ENCODE measurements around the gene CD82.
"Not testable (repeated sequence)": the region's sequence is repeated elsewhere in the genome, so short reads cannot be mapped to it uniquely, and the experiment has no call there.

The CD82 gene

GRCh38 chr11:44550123-44550522 lies 15.3 kb upstream of the CD82 start:
- no peak for DNase-seq (ENCODE audit: low read depth)
- TF ChIP-seq CTCF (IDR thresholded peaks at IDR 0.05; ENCODE audit: control insufficient read depth, insufficient read depth, low read depth, low read length, missing control alignments): no peak
- H3K4me3 ChIP-seq (ENCODE audit: control insufficient read depth, low read depth, low read length): no peak overlapping the region

- no peak overlapping the region for H3K4me3 ChIP-seq (ENCODE audit: control insufficient read depth, low read depth, low read length)
- DNase-seq (ENCODE audit: low read depth): no peak
- TF ChIP-seq CTCF (IDR thresholded peaks at IDR 0.05; ENCODE audit: control insufficient read depth, insufficient read depth, low read depth, low read length, missing control alignments): no peak
Measured at GRCh38 chr11:44551456-44552139, 13.9 kb upstream of the CD82 start.

GRCh38 chr11:44555031-44555800 lies 10.2 kb upstream of the CD82 start:
- no peak for TF ChIP-seq CTCF (IDR thresholded peaks at IDR 0.05; ENCODE audit: control insufficient read depth, insufficient read depth, low read depth, low read length, missing control alignments)
- H3K4me3 ChIP-seq (ENCODE audit: control insufficient read depth, low read depth, low read length): no peak overlapping the region
- no peak for DNase-seq (ENCODE audit: low read depth)

GRCh38 chr11:44556735-44557409 lies 8.6 kb upstream of the CD82 start:
- no peak overlapping the region for H3K4me3 ChIP-seq (ENCODE audit: control insufficient read depth, low read depth, low read length)
- DNase-seq (ENCODE audit: low read depth): no peak
- TF ChIP-seq CTCF (IDR thresholded peaks at IDR 0.05; ENCODE audit: control insufficient read depth, insufficient read depth, low read depth, low read length, missing control alignments): peak; percentile 75

- no peak for TF ChIP-seq CTCF (IDR thresholded peaks at IDR 0.05; ENCODE audit: control insufficient read depth, insufficient read depth, low read depth, low read length, missing control alignments)
- DNase-seq (ENCODE audit: low read depth): no peak
- H3K4me3 ChIP-seq (ENCODE audit: control insufficient read depth, low read depth, low read length): no peak overlapping the region
Measured at GRCh38 chr11:44557464-44557863, 8.0 kb upstream of the CD82 start.

GRCh38 chr11:44559207-44559939 lies 6.1 kb upstream of the CD82 start:
- no peak for TF ChIP-seq CTCF (IDR thresholded peaks at IDR 0.05; ENCODE audit: control insufficient read depth, insufficient read depth, low read depth, low read length, missing control alignments)
- no peak for DNase-seq (ENCODE audit: low read depth)
- no peak overlapping the region for H3K4me3 ChIP-seq (ENCODE audit: control insufficient read depth, low read depth, low read length)

GRCh38 chr11:44559940-44560300 lies 5.5 kb upstream of the CD82 start:
- H3K4me3 ChIP-seq (ENCODE audit: control insufficient read depth, low read depth, low read length); DNase-seq (ENCODE audit: low read depth): not testable (repeated sequence)
